GM13976 (cell line): Measurements from ENCODE around the gene GIPC2.

Experiments used
- DNase-seq: peaks from one replicate; pipeline ENCODE4 v3.0.0; 2012; ENCODE audit warnings: low spot score
- in situ Hi-C: fragments of 300-500 bp; cut with MboI; formaldehyde crosslinking; loops from one replicate; pipeline ENCODE4 v1.12.0; 2022; ENCODE audit warnings: low sequenced_read_pairs, mixed read lengths, inconsistent platforms; ENCODE audit not compliant: unreplicated experiment
- TF ChIP-seq, protein P1 (sequence below): IDR thresholded peaks from 2 replicates; pipeline ENCODE4 v1.5.1; 2012; ENCODE audit warnings: borderline replicate concordance, mild to moderate bottlenecking; ENCODE audit not compliant: insufficient read depth; ENCODE audit errors: extremely low read depth, missing control alignments, control extremely low read depth

The GIPC2 gene

GRCh38 chr1:78095593-78095992 lies 49.8 kb downstream of the GIPC2 start:
- TF ChIP-seq, protein P1, sequence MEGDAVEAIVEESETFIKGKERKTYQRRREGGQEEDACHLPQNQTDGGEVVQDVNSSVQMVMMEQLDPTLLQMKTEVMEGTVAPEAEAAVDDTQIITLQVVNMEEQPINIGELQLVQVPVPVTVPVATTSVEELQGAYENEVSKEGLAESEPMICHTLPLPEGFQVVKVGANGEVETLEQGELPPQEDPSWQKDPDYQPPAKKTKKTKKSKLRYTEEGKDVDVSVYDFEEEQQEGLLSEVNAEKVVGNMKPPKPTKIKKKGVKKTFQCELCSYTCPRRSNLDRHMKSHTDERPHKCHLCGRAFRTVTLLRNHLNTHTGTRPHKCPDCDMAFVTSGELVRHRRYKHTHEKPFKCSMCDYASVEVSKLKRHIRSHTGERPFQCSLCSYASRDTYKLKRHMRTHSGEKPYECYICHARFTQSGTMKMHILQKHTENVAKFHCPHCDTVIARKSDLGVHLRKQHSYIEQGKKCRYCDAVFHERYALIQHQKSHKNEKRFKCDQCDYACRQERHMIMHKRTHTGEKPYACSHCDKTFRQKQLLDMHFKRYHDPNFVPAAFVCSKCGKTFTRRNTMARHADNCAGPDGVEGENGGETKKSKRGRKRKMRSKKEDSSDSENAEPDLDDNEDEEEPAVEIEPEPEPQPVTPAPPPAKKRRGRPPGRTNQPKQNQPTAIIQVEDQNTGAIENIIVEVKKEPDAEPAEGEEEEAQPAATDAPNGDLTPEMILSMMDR = no peak
- in situ Hi-C loops = no loop called here
- DNase-seq = no peak

GRCh38 chr1:78096017-78096416 lies 50.3 kb downstream of the GIPC2 start:
- in situ Hi-C loops = no loop called here
- TF ChIP-seq, protein P1 = no peak

GRCh38 chr1:78096976-78097375 lies 51.2 kb downstream of the GIPC2 start:
- no peak for DNase-seq
- in situ Hi-C loops = no loop called here
- TF ChIP-seq, protein P1 = no peak

More at GRCh38 chr1:78096017-78096416, 50.3 kb downstream of the GIPC2 start:
- DNase-seq = no peak

GRCh38 chr1:78101051-78101450 lies 55.3 kb downstream of the GIPC2 start:
- DNase-seq = no peak
- TF ChIP-seq, protein P1 = no peak
- in situ Hi-C loops = loop anchor here (25.0 kb wide), 2 partner anchors 414 to 564 kb away; partner anchors contain the start of gene ZZZ3

DNA sequence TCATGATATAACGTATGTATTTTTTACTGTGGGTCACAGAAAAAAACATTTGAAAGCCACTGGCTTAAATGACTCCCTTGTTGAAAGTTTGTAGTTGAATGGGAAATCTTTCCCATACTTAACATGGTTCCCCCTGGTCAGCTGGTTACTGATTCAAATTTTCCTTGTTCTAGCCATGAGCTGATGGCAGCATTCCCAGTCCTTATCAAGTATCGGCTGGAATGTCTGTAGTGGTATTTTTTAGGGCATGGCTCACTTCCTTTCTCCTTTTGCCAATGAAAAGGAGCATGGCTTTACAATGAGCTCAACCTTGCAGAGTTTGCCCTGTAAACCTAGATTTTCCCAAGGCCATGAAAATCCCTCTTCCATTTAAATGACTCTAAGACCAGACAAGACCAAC lies 55.7 kb downstream of the GIPC2 start:
- DNase-seq = no peak

DNA sequence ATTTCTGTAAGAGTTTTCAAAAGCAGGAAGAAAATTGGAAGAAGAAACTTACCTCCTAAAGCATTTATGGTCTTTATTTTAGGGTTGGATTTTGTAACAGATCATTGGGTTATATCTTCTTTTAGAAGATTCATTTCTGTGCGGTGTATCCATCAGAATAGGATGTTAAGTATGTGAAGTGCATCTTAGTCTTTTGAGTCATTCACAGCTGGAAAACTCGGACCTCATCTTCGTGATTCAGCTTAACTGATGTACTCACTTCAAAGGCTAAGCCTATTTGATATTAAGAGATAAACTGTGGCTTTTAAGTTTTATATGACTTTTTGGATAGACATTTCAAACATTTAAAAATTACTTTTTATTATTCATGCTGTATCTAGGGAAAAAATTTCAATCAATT lies 56.3 kb downstream of the GIPC2 start:
- TF ChIP-seq, protein P1 = no peak
- DNase-seq = no peak

More for the DNA sequence above, 55.7 kb downstream of the GIPC2 start:
- TF ChIP-seq, protein P1 = no peak
- in situ Hi-C loops = loop anchor here (25.0 kb wide), 2 partner anchors 414 to 564 kb away; partner anchors contain the start of gene ZZZ3

More for the DNA sequence above, 56.3 kb downstream of the GIPC2 start:
- in situ Hi-C loops = loop anchor here (25.0 kb wide), 2 partner anchors 415 to 565 kb away; partner anchors contain the start of gene ZZZ3
